Osteoblast (primary cell): Measurements from ENCODE around the gene ZFR2. TPM values are rescaled to one million over a fixed set of nuclear protein-coding genes. Genes with fewer than 3 reads are reported as not detected.

ENCODE experiments used
- DNase-seq: peaks from one replicate; pipeline ENCODE4 v3.0.0; 2011; ENCODE audit warnings: low spot score, mixed read lengths; ENCODE audit not compliant: insufficient read length; ENCODE audit errors: missing footprints
- H2AFZ ChIP-seq: 2 replicates; pipeline ENCODE4 v1.6.0; 2011; ENCODE audit warnings: mild to moderate bottlenecking, low read length
- H3K27ac ChIP-seq: 2 replicates; pipeline ENCODE4 v1.5.1; 2011; ENCODE audit warnings: mild to moderate bottlenecking, low read depth, low read length, moderate library complexity
- H3K27me3 ChIP-seq: 2 replicates; pipeline ENCODE4 v1.6.0; 2012; ENCODE audit warnings: mild to moderate bottlenecking, control low read depth, inconsistent platforms, low read length, moderate library complexity; ENCODE audit not compliant: insufficient read depth
- H3K36me3 ChIP-seq: 2 replicates; pipeline ENCODE4 v1.5.1; 2011; ENCODE audit warnings: mild to moderate bottlenecking, low read length, control low read depth, moderate library complexity; ENCODE audit not compliant: insufficient read depth
- H3K4me1 ChIP-seq: 2 replicates; pipeline ENCODE4 v1.5.1; 2011; ENCODE audit warnings: mild to moderate bottlenecking, low read length, control low read depth, moderate library complexity; ENCODE audit not compliant: insufficient read depth
- H3K4me2 ChIP-seq: 2 replicates; pipeline ENCODE4 v1.6.0; 2011; ENCODE audit warnings: mild to moderate bottlenecking, low read length; ENCODE audit not compliant: insufficient read depth
- H3K4me3 ChIP-seq: fragments of 200-600 bp; sonication (generic); 3 replicates; pipeline ENCODE4 v1.5.1; 2012; ENCODE audit warnings: mild to moderate bottlenecking, low read length, inconsistent platforms; ENCODE audit not compliant: insufficient read depth
- H3K79me2 ChIP-seq: 2 replicates; pipeline ENCODE4 v1.6.0; 2012; ENCODE audit warnings: mild to moderate bottlenecking, low read length, control low read depth, inconsistent platforms; ENCODE audit not compliant: insufficient read depth
- H3K9me3 ChIP-seq: 2 replicates; pipeline ENCODE4 v1.5.1; 2011; ENCODE audit warnings: low read depth, low read length, control low read depth
- H4K20me1 ChIP-seq: 2 replicates; pipeline ENCODE4 v1.6.0; 2012; ENCODE audit warnings: mild to moderate bottlenecking, low read length, control low read depth; ENCODE audit not compliant: insufficient read depth
- total RNA-seq: library from RNA; depleted of rRNA; stranded (reverse); fragments of >200 nt; gene quantifications from 2 replicates; pipeline ENCODE4 v1.2.3, GENCODE V29; 2012
- TF ChIP-seq, protein P1 (sequence below): IDR thresholded peaks from 2 replicates; pipeline ENCODE4 v1.5.1; 2011; ENCODE audit warnings: mild to moderate bottlenecking, low read depth, low read length, moderate library complexity; ENCODE audit errors: extremely low read depth

The ZFR2 gene
- total RNA-seq, 1 donor, result not detected

DNA sequence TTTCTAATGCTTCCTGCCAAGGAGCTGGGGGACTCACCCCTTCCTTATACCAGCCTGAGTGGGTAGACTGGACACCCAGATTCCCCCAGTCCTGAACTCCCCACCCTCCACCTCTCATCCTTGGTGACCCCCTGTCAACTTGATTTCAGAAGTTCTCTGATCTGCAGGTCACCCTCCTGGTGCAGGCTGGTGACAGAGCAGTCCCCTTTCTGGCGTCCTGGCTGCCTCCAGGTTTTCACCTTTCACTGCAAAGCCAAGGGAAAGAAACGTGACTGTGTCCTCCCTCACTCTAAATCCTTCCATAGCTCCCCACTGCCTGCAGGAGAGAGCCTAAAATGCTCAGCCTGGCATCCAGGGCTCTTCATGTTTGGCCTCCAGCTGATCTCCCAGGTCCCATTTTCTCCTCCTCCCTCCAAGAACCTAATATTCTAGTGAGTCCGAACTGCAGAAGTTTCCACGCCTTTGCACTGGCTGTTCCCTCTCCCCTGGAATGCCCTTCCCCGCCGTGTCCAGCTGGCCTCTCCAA lies 78.6 kb downstream of the ZFR2 start:
- Histone ChIP-seq H3K4me2 (no peak overlapping the region), H3K4me3 (no peak overlapping the region), H3K27me3 (peaks cover 4% of the 10 kb centered on the region), H3K4me1 (no peaks in the 10 kb centered on the region), H3K9me3 (no peaks in the 10 kb centered on the region), H3K36me3 (no peaks in the 10 kb centered on the region), H3K79me2 (no peaks in the 10 kb centered on the region), H3K27ac (no peak overlapping the region), H2AFZ (no peak overlapping the region), H4K20me1 (no peaks in the 10 kb centered on the region)
- DNase-seq, result peak; percentile 49
- TF ChIP-seq, protein P1, sequence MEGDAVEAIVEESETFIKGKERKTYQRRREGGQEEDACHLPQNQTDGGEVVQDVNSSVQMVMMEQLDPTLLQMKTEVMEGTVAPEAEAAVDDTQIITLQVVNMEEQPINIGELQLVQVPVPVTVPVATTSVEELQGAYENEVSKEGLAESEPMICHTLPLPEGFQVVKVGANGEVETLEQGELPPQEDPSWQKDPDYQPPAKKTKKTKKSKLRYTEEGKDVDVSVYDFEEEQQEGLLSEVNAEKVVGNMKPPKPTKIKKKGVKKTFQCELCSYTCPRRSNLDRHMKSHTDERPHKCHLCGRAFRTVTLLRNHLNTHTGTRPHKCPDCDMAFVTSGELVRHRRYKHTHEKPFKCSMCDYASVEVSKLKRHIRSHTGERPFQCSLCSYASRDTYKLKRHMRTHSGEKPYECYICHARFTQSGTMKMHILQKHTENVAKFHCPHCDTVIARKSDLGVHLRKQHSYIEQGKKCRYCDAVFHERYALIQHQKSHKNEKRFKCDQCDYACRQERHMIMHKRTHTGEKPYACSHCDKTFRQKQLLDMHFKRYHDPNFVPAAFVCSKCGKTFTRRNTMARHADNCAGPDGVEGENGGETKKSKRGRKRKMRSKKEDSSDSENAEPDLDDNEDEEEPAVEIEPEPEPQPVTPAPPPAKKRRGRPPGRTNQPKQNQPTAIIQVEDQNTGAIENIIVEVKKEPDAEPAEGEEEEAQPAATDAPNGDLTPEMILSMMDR, result no peak

DNA sequence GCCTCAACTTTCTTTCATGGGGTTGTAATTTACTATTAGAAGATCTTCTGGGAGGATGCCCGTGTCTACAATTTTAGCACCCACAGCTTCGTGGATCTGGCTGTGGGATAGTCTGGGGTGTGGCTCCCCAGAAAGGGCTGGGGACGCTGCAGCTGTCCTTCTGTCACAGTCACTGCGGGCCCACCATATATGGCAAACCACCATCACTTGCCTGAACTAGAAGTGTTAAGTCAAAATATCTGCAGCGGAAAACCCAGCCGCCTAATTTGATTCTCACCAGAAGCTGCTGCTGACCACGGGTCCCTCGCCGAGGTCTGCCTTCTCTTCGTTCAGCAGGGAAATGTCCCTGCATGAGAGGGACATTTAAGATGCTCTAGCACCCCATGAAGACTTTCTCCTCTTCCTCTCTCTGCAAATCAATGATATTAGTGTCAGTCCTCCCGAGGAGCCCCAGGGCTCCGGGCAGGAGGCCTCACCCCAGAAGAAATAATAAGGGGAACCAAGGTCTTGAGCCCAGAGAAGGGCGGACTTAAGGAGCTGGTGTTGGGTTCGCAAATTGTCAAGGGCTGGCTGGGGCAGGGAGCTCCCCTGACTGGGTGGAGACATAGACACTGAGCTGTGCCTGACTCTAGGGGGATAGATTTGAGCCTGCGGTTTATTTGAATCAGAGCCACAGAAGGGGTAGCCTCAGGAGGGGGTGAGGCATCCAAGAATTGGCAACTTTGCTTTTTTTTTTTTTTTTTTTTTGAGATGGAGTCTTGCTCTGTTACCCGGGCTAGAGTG lies 79.7 kb downstream of the ZFR2 start:
- H3K9me3 ChIP-seq, result no peaks in the 10 kb centered on the region
- H3K4me2 ChIP-seq, result no peak overlapping the region
- H3K4me3 ChIP-seq, result no peak overlapping the region
- TF ChIP-seq, protein P1, result no peak
- H3K79me2 ChIP-seq, result no peaks in the 10 kb centered on the region
- H4K20me1 ChIP-seq, result no peaks in the 10 kb centered on the region
- no peaks in the 10 kb centered on the region for H3K36me3 ChIP-seq
- H3K27me3 ChIP-seq, result peaks cover 9% of the 10 kb centered on the region
- DNase-seq, result peak; percentile 76
- no peak overlapping the region for H2AFZ ChIP-seq
- no peak overlapping the region for H3K27ac ChIP-seq
- H3K4me1 ChIP-seq, result no peaks in the 10 kb centered on the region

DNA sequence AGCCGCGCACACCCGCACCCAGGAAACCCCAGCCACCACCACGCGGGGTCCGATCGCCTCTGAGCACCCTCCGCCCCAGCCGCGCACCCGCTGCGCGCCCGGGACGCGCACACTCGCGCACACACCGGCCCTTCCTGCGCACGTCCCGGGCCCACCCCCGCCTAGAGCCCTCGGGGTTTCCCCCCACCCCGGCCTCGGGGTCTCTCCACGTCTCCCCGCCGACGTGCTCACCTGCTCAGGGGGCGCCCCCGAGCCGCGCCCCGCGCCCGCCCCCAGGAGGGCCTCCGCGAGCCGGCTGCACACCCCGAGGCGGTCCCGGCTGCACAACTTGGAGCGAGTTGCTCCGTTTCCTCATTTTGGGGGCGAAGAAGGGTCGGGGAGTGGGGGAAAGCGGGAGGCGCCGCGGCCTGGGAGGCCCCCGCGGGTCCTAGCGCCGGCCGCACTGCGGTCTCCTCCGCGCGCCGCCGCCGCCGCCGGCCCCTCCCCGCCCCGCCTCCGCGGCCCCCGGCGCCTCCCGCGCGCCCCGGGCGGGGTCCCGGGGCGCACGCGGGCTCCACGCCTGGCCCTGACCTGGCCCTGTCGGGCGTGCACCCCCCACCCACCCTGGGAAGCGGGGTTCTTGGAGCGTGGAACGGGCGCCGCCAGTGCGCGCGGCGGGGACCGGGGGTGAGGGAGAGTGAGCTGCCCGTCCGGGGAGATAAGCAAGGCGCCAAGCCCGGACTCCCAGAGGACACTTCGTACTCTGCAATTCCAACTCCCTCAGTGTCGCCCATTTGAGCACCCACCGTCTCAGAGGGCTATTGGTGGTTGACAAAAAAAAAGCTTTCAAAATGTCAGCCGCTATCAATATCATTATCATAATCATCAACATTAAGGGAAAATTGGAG lies 82.7 kb downstream of the ZFR2 start, which contains the start of gene MATK:
Gene MATK, minus strand, starts transcription at position 444 of the 887 bp plus-strand sequence. CDS start 1,246 bp downstream, outside the sequence.
- H3K4me3 ChIP-seq, result no peak within 1 kb of the TSS

More for the DNA sequence above, 82.7 kb downstream of the ZFR2 start, which contains the start of gene MATK:
- Histone ChIP-seq H3K27ac (no peak within 1 kb of the TSS), H2AFZ (no peak within 1 kb of the TSS), H3K4me1 (no peaks in the 10 kb centered on the region), H4K20me1 (no peaks in the 10 kb centered on the region), H3K36me3 (no peaks in the 10 kb centered on the region), H3K9me3 (peaks cover 12% of the 10 kb centered on the region), H3K4me2 (no peak within 1 kb of the TSS), H3K79me2 (no peaks in the 10 kb centered on the region), H3K27me3 (peaks cover 9% of the 10 kb centered on the region)
- DNase-seq, result peak; percentile 81
- TF ChIP-seq, protein P1, result no peak
